Heart left ventricle (tissue), 16 donors: Measurements from ENCODE around the gene PCDHGA12. TPM values are rescaled to one million over a fixed set of nuclear protein-coding genes. Genes with fewer than 3 reads are reported as not detected.
"Not testable (repeated sequence)": the region's sequence is repeated elsewhere in the genome, so short reads cannot be mapped to it uniquely, and the experiment has no call there.

Experiments used
- ATAC-seq, 4 donors: fragments of 200-7000 bp; cut with Tn5 transposase; one replicate each; pipeline ENCODE4 v1.9.1; 2020 to 2022; ENCODE audit warnings: moderate library complexity in 4 of 4, mild to moderate bottlenecking in 3 of 4, moderate number of reproducible peaks in 1 of 4
- DNase-seq, 5 donors: peaks; one replicate each; pipeline ENCODE4 v3.0.0-alpha.2; 2020
- H3K27ac ChIP-seq, 12 donors: fragments of 200-600 bp; sonication (generic) in 4 of 12; one replicate each; pipeline versions ENCODE4 v1.5.0 to v1.8.0; 2016 to 2022; ENCODE audit warnings: mild to moderate bottlenecking in 2 of 12
- H3K27me3 ChIP-seq, 9 donors: fragments of 200-600 bp; sonication (generic) in 2 of 9; one replicate each; pipeline versions ENCODE4 v1.5.1 to v1.8.0; 2016 to 2022; ENCODE audit warnings: mild to moderate bottlenecking in 3 of 9
- H3K36me3 ChIP-seq, 9 donors: fragments of 200-600 bp; sonication (generic) in 2 of 9; one replicate each; pipeline versions ENCODE4 v1.5.0 to v1.8.0; 2018 to 2022; ENCODE audit warnings: mild to moderate bottlenecking in 2 of 9
- H3K4me1 ChIP-seq, 12 donors: fragments of 200-600 bp; sonication (generic) in 4 of 12; one replicate each; pipeline versions ENCODE4 v1.5.0 to v1.8.0; 2016 to 2022; ENCODE audit warnings: mild to moderate bottlenecking in 3 of 12
- H3K4me3 ChIP-seq, 12 donors: fragments of 200-600 bp; sonication (generic) in 4 of 12; one replicate each; pipeline versions ENCODE4 v1.5.0 to v1.8.0; 2017 to 2022; ENCODE audit warnings: mild to moderate bottlenecking in 9 of 12, moderate library complexity in 4 of 12
- H3K9me3 ChIP-seq, 12 donors: fragments of 200-600 bp; sonication (generic) in 4 of 12; one replicate each; pipeline versions ENCODE4 v1.5.0 to v1.8.0; 2016 to 2022; ENCODE audit warnings: mild to moderate bottlenecking in 1 of 12
- CTCF ChIP-seq, 12 donors: fragments of 200-600 bp; sonication (generic) in 4 of 12; IDR thresholded peaks; one replicate each; pipeline versions ENCODE4 v1.5.0 to v1.8.0; 2018 to 2022; ENCODE audit warnings: antibody characterized with exemption in 12 of 12, mild to moderate bottlenecking in 5 of 12
- POLR2A ChIP-seq, 2 donors: fragments of 450-650 bp; IDR thresholded peaks; one replicate each; pipeline ENCODE4 v1.6.1; 2017; ENCODE audit warnings: antibody characterized with exemption in 2 of 2, mild to moderate bottlenecking in 2 of 2, moderate library complexity in 2 of 2
- WGBS, 4 donors: extraction: QIAGEN DNeasy Blood & Tissue Kit in 2 of 4; methylation state at CpG; one replicate each; pipeline versions ENCODE4 v1.1.5 to v1.1.7; 2013 to 2018; 5-methylcytosine and 5-hydroxymethylcytosine counted together
- intact Hi-C, 10 donors: fragments of 100-400 bp; cut with DNase I; formaldehyde crosslinking; loops; one replicate each; pipeline versions ENCODE4 v1.11.1 to v1.14.2; 2022
- polyA plus RNA-seq, 2 donors: library from polyadenylated mRNA; stranded (reverse); fragments of 200-250 nt; gene quantifications; one replicate each; pipeline ENCODE4 v1.2.3, GENCODE V29; 2013
- total RNA-seq, 9 donors: library from RNA; depleted of rRNA in 2 of 9; stranded (reverse); fragments of >200 nt in 2 of 9; fragmentation: NEBNext Ultra II Directional in 3 of 9; extraction: Animal tissue kit (Norgen Biotek cat#: 25700) in 3 of 9; gene quantifications; one replicate each; pipeline versions ENCODE4 v1.1.0 to v1.2.4, GENCODE V29; 2016 to 2023
- donor health status: ischemic (EF 13 %, LVEDD 7.1; RV severe dilation, severe dysfunction).
- donor health status: healthy with polysubstance abuse.
- donor health status: DM: no; HTN: yes; CAD: no.
- donor health status: DM: no; HTN: no; CAD: no.
- donor health status: ischemic (EF 25% LVEDD 6.9; RV normal size, moderate dysfunction).
- donor health status: ischemic (EF 25% LVEDD 5.7; RV mildly dilated, moderate dysfunction).
- donor health status: healthy.
- donor health status: DM: yes; HTN: yes; CAD: no.
- donor health status: ischemic (EF 35%, LVEDD 5.7; RV mildly dilated, moderate dysfunction).
- donor health status: nonischemic (EF 11% LVEDD 7.7; RV severe dilation, severe dysfunction).
- donor health status: DM: yes; HTN: yes; CAD: no.
- donor health status: PGD.
- donor health status: ischemic (EF 29% LVEDD 5.4; RV normal size, mild dysfunction).
- donor health status: nonischemic (EF 23%, LVEDD 6.1; RV moderate dilation, normal function).

The PCDHGA12 gene
- total and polyA plus RNA-seq, 11 donors, result 3.2 to 15.5 (median 6.5) TPM

- H3K9me3 ChIP-seq, result peaks cover 0 to 100% (median 81%) of the 10 kb centered on the region in 12 donors
- H3K4me3 ChIP-seq, result no peak overlapping the region
- ATAC-seq, result no peak
- intact Hi-C loops, result loop anchor here in 5 of 10 donors (5.0 to 10.0 kb wide), 4 partner anchors 89 to 132 kb away; no protein-coding TSS in a partner anchor
- 31 to 48% (median 34%) methylated on average over 19 to 42 of the region's 42 CpGs for WGBS, 4 donors
- H3K27me3 ChIP-seq, result peaks cover 0 to 66% (median 0%) of the 10 kb centered on the region in 9 donors
- no peak for TF ChIP-seq CTCF (IDR thresholded peaks at IDR 0.05)
- TF ChIP-seq POLR2A (IDR thresholded peaks at IDR 0.05), result no peak
- no peak for DNase-seq
- H3K4me1 ChIP-seq, result peaks cover 0 to 8% (median 1%) of the 10 kb centered on the region in 12 donors
- peaks cover 0 to 50% (median 0%) of the 10 kb centered on the region in 9 donors for H3K36me3 ChIP-seq
- no peak overlapping the region for H3K27ac ChIP-seq
Observed at GRCh38 chr5:141422742-141423291, 7.5 kb upstream of the PCDHGA12 start.

GRCh38 chr5:141427783-141428426 is 2.4 kb upstream of the PCDHGA12 start:
- no peak overlapping the region for H3K27ac ChIP-seq
- TF ChIP-seq CTCF (IDR thresholded peaks at IDR 0.05), result no peak
- TF ChIP-seq POLR2A (IDR thresholded peaks at IDR 0.05), result no peak
- DNase-seq (peak in 1 of 5 donors; percentile 53), ATAC-seq (peak in 1 of 4 donors; percentile 19)
- no peak overlapping the region for H3K4me3 ChIP-seq
- H3K27me3 ChIP-seq, result peaks cover 0 to 63% (median 0%) of the 10 kb centered on the region in 9 donors
- intact Hi-C loops, result loop anchor here in 3 of 10 donors (5.0 to 10.0 kb wide), 3 partner anchors 84 to 127 kb away; no protein-coding TSS in a partner anchor
- 55 to 66% (median 59%) methylated on average over 39 to 53 of the region's 53 CpGs for WGBS, 4 donors
- peaks cover 0 to 16% (median 0%) of the 10 kb centered on the region in 12 donors for H3K4me1 ChIP-seq
- H3K9me3 ChIP-seq, result peaks cover 0 to 100% (median 57%) of the 10 kb centered on the region in 12 donors
- H3K36me3 ChIP-seq, result peaks cover 0 to 33% (median 0%) of the 10 kb centered on the region in 9 donors

- Histone ChIP-seq H3K4me1 (peaks cover 0 to 16% (median 0%) of the 10 kb centered on the region in 12 donors), H3K36me3 (peaks cover 0 to 26% (median 0%) of the 10 kb centered on the region in 9 donors), H3K27me3 (peaks cover 0 to 46% (median 0%) of the 10 kb centered on the region in 9 donors), H3K9me3 (peaks cover 0 to 99% (median 41%) of the 10 kb centered on the region in 12 donors), H3K27ac (peak overlapping the region in 5 of 12 donors; percentile 25 to 67 (median 38)), H3K4me3 (peak overlapping the region in 11 of 12 donors; percentile 19 to 58 (median 42))
- DNase-seq (no peak), ATAC-seq (peak in 3 of 4 donors; percentile 19 to 51 (median 49))
- 23 to 43% (median 26%) methylated on average over 37 of the region's 37 CpGs for WGBS, 4 donors
- intact Hi-C loops, result loop anchor here in 4 of 10 donors (5.0 kb wide), 3 partner anchors 96 to 131 kb away; no protein-coding TSS in a partner anchor
- no peak for TF ChIP-seq CTCF (IDR thresholded peaks at IDR 0.05)
- TF ChIP-seq POLR2A (IDR thresholded peaks at IDR 0.05), result no peak
Observed at GRCh38 chr5:141431286-141431685, 979 bp downstream of the PCDHGA12 start.

- intact Hi-C loops, result loop anchor here in 4 of 10 donors (5.0 kb wide), 3 partner anchors 95 to 130 kb away; no protein-coding TSS in a partner anchor
- not testable (repeated sequence) for H3K27ac ChIP-seq
Observed at GRCh38 chr5:141432308-141432707, 2.0 kb downstream of the PCDHGA12 start.

GRCh38 chr5:141432726-141433125 is 2.4 kb downstream of the PCDHGA12 start:
- not testable (repeated sequence) for H3K4me3 ChIP-seq, ATAC-seq, H3K27ac ChIP-seq, DNase-seq
- WGBS, 4 donors, result 39 to 56% (median 49%) methylated on average over 14 to 29 of the region's 29 CpGs
- H3K4me1 ChIP-seq, result peaks cover 0 to 16% (median 0%) of the 10 kb centered on the region in 12 donors
- peaks cover 0 to 18% (median 0%) of the 10 kb centered on the region in 9 donors for H3K36me3 ChIP-seq
- H3K9me3 ChIP-seq, result peaks cover 0 to 99% (median 30%) of the 10 kb centered on the region in 12 donors
- peaks cover 0 to 44% (median 0%) of the 10 kb centered on the region in 9 donors for H3K27me3 ChIP-seq
- intact Hi-C loops, result loop anchor here in 4 of 10 donors (5.0 kb wide), 3 partner anchors 95 to 130 kb away; no protein-coding TSS in a partner anchor

More at GRCh38 chr5:141432308-141432707, 2.0 kb downstream of the PCDHGA12 start:
- not testable (repeated sequence) for ATAC-seq, DNase-seq, H3K4me3 ChIP-seq
- Histone ChIP-seq H3K9me3 (peaks cover 0 to 99% (median 33%) of the 10 kb centered on the region in 12 donors), H3K4me1 (peaks cover 0 to 16% (median 0%) of the 10 kb centered on the region in 12 donors), H3K27me3 (peaks cover 0 to 44% (median 0%) of the 10 kb centered on the region in 9 donors), H3K36me3 (peaks cover 0 to 22% (median 0%) of the 10 kb centered on the region in 9 donors)
- 20 to 41% (median 41%) methylated on average over 1 to 38 of the region's 38 CpGs for WGBS, 4 donors
